HL-60 (cell line): ENCODE data around the gene YTHDF2.
A peak's percentile ranks its signal among the peaks of the same experiment; 100 is the strongest.
"Not testable (repeated sequence)": the region's sequence is repeated elsewhere in the genome, so short reads cannot be mapped to it uniquely, and the experiment has no call there.

Experiments
- DNase-seq, 2 experiments: peaks; one replicate each; pipeline ENCODE4 v3.0.0-alpha.2; 2010 to 2020; ENCODE audit warnings: low read depth in 1 of 2, low spot score in 1 of 2
- H3K27ac ChIP-seq: fragments of 250-450 bp; sonication (Bioruptor Pico); replicated peaks from 2 replicates; pipeline ENCODE4 v1.5.1; 2020; ENCODE audit warnings: mild to moderate bottlenecking, moderate library complexity
- H3K27me3 ChIP-seq: fragments of 250-450 bp; sonication (Bioruptor Pico); 2 replicates; pipeline ENCODE4 v1.5.1; 2021; ENCODE audit warnings: mild to moderate bottlenecking, moderate library complexity; ENCODE audit not compliant: insufficient read depth, poor library complexity, severe bottlenecking
- H3K4me3 ChIP-seq: replicated peaks from 2 replicates; pipeline ENCODE4 v1.5.1; 2011; ENCODE audit warnings: mild to moderate bottlenecking, control low read depth, low read length; ENCODE audit not compliant: insufficient read depth
- GABPA ChIP-seq: IDR thresholded peaks from 2 replicates; pipeline ENCODE4 v1.6.1; 2012; ENCODE audit warnings: low read depth
- POLR2AphosphoS5 ChIP-seq: IDR thresholded peaks from 2 replicates; pipeline ENCODE4 v1.6.1; 2012; ENCODE audit warnings: low read depth
- SPI1 ChIP-seq: IDR thresholded peaks from 2 replicates; pipeline ENCODE4 v1.6.1; 2012; ENCODE audit warnings: low read depth, mild to moderate bottlenecking, borderline replicate concordance
- TF ChIP-seq, protein P1 (sequence below): IDR thresholded peaks from 2 replicates; pipeline ENCODE4 v1.6.1; 2012; ENCODE audit warnings: low read depth; ENCODE audit not compliant: insufficient replicate concordance
- TF ChIP-seq, protein P2 (sequence below): IDR thresholded peaks from one replicate; pipeline ENCODE4 v1.5.1; 2011; ENCODE audit warnings: low read length, control low read depth, inconsistent platforms; ENCODE audit not compliant: insufficient read depth

The YTHDF2 gene

DNA sequence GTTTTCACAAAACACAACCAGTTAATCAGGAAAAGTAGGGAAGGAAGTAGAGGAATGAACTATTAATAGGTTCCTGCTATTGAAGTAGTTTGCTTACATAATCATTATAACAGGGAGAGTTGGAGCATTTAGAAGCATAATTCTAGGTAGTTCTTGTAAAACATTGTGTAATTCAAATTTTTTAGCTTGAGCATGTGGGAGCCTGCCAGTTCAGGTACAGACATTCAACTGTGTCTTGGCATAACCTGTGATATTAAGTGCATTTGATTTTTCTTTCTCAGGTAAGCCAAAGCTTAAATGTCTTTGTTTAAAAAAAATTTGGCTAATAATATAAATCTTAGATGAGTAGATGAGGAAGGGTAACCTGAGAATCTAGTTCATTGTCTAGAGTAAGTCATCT is 3.4 kb downstream of the YTHDF2 start:
- Histone ChIP-seq H3K27ac (no peak overlapping the region), H3K27me3 (no peaks in the 10 kb centered on the region), H3K4me3 (no peak overlapping the region)
- DNase-seq = no peak
- TF ChIP-seq GABPA (no peak), POLR2AphosphoS5 (no peak), SPI1 (no peak)
- TF ChIP-seq, protein P1, sequence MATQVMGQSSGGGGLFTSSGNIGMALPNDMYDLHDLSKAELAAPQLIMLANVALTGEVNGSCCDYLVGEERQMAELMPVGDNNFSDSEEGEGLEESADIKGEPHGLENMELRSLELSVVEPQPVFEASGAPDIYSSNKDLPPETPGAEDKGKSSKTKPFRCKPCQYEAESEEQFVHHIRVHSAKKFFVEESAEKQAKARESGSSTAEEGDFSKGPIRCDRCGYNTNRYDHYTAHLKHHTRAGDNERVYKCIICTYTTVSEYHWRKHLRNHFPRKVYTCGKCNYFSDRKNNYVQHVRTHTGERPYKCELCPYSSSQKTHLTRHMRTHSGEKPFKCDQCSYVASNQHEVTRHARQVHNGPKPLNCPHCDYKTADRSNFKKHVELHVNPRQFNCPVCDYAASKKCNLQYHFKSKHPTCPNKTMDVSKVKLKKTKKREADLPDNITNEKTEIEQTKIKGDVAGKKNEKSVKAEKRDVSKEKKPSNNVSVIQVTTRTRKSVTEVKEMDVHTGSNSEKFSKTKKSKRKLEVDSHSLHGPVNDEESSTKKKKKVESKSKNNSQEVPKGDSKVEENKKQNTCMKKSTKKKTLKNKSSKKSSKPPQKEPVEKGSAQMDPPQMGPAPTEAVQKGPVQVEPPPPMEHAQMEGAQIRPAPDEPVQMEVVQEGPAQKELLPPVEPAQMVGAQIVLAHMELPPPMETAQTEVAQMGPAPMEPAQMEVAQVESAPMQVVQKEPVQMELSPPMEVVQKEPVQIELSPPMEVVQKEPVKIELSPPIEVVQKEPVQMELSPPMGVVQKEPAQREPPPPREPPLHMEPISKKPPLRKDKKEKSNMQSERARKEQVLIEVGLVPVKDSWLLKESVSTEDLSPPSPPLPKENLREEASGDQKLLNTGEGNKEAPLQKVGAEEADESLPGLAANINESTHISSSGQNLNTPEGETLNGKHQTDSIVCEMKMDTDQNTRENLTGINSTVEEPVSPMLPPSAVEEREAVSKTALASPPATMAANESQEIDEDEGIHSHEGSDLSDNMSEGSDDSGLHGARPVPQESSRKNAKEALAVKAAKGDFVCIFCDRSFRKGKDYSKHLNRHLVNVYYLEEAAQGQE = no peak
- TF ChIP-seq, protein P2, sequence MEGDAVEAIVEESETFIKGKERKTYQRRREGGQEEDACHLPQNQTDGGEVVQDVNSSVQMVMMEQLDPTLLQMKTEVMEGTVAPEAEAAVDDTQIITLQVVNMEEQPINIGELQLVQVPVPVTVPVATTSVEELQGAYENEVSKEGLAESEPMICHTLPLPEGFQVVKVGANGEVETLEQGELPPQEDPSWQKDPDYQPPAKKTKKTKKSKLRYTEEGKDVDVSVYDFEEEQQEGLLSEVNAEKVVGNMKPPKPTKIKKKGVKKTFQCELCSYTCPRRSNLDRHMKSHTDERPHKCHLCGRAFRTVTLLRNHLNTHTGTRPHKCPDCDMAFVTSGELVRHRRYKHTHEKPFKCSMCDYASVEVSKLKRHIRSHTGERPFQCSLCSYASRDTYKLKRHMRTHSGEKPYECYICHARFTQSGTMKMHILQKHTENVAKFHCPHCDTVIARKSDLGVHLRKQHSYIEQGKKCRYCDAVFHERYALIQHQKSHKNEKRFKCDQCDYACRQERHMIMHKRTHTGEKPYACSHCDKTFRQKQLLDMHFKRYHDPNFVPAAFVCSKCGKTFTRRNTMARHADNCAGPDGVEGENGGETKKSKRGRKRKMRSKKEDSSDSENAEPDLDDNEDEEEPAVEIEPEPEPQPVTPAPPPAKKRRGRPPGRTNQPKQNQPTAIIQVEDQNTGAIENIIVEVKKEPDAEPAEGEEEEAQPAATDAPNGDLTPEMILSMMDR = no peak

DNA sequence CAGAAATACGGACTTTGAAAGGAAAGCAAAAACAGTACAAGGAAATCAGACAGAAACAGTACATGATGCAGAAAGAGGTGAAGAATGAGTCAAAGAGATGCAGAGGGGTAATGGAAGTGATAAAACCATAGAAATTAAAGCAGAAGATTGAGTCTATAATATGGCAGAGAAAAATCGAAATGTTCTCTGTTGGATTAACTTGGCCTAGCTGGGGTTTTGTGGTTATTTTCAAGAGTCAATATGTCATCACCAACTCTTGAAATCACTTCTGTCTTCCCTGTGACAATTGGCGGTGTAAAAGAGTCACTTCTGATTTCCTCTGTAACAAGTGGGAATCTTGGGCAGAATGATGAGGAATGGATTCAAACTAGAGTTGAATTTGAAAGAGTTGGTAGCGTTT is 7.4 kb downstream of the YTHDF2 start:
- H3K27me3 ChIP-seq = no peaks in the 10 kb centered on the region
- peak overlapping the region; percentile 11; the same call in 1 of the 2 replicates for H3K4me3 ChIP-seq
- DNase-seq = peak in 1 of 2 experiments; percentile 17
- no peak overlapping the region for H3K27ac ChIP-seq
- TF ChIP-seq, protein P2 = no peak
- TF ChIP-seq GABPA (no peak), POLR2AphosphoS5 (no peak), SPI1 (no peak)
- TF ChIP-seq, protein P1 = no peak

DNA sequence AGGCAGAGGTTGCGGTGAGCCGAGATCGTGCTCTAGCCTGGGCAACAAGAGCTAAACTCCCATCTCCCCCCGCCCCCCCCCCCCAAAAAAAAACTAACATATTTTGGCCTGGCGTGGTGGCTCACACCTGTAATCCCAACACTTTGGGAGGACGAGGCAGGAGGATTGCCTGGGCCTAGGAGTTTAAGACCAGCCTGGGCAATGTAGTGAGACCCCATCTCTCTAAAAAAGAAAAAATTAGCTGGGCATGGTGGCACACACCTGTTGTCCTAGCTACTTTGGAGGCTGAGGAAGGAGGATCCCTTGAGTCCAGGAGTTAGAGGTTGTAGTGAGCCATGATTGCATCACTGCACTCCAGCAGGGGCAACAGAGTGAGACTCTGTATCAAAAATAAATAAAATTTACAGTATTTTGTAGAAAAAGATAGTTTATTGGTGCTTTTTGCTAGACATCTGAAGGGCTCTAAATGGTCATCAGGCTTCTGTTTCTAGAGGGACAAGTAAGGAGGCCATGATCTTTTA is 9.0 kb downstream of the YTHDF2 start:
- Histone ChIP-seq H3K27me3 (no peaks in the 10 kb centered on the region), H3K4me3 (no peak overlapping the region), H3K27ac (no peak overlapping the region; the same call in 1 of the 2 replicates)
- DNase-seq = no peak
- TF ChIP-seq POLR2AphosphoS5 = no peak

DNA sequence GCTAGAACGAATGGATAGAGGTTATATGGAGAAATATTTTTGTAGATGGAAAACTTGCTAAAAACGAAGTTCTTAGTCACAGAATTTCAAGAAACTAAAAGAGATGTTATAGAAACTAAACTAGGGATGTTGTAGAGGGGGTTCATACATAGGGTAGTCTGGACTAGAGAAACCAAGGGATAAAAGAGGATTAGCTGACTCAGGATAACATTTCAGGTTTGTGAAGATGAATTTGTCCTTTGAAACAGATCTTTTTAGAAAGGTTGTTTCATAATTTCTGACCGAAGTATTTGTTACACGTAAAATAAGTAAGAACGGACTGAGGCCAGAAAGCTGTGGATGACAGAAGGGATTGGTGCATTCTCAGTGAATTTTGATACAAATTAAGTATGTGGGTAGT is 13.6 kb downstream of the YTHDF2 start:
- H3K4me3 ChIP-seq = no peak overlapping the region
- TF ChIP-seq POLR2AphosphoS5 (no peak), GABPA (no peak), SPI1 (no peak)
- TF ChIP-seq, protein P1 = no peak
- TF ChIP-seq, protein P2 = no peak
- H3K27me3 ChIP-seq = no peaks in the 10 kb centered on the region
- DNase-seq = no peak
- no peak overlapping the region for H3K27ac ChIP-seq

DNA sequence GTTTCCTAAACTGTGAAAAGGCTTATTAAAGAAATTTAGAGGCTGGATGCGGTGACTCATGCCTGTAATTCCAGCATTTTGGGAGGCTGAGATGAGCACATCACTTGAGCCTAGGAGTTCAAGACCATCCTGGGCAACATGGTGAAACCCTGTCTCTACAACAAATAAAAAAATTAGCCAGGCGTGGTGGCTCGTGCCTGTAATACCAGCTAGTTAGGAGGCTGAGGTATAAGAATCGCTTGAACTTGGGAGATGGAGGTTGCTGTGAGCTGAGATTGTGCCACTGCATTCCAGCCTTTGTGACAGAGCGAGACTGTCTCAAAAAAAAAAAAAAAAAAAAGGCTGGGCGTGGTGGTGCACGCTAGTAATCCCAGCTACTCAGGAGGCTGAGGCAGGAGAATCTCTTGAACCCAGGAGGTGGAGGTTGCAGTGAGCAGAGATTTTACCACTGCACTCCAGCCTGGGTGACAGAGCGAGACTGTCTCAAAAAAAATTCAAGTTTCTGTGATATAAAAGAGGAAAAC is 14.1 kb downstream of the YTHDF2 start:
- H3K27me3 ChIP-seq, DNase-seq, H3K27ac ChIP-seq, H3K4me3 ChIP-seq: not testable (repeated sequence)
